GM21619 (cell line): ENCODE data around the gene SAT1.
A peak's percentile ranks its signal among the peaks of the same experiment; 100 is the strongest.
"Not testable (repeated sequence)": the region's sequence is repeated elsewhere in the genome, so short reads cannot be mapped to it uniquely, and the experiment has no call there.

Experiments
- ATAC-seq: cut with Tn5 transposase; IDR thresholded peaks from one replicate; pipeline ENCODE4 v1.9.1; 2021; ENCODE audit not compliant: unreplicated experiment

SAT1 gene

DNA sequence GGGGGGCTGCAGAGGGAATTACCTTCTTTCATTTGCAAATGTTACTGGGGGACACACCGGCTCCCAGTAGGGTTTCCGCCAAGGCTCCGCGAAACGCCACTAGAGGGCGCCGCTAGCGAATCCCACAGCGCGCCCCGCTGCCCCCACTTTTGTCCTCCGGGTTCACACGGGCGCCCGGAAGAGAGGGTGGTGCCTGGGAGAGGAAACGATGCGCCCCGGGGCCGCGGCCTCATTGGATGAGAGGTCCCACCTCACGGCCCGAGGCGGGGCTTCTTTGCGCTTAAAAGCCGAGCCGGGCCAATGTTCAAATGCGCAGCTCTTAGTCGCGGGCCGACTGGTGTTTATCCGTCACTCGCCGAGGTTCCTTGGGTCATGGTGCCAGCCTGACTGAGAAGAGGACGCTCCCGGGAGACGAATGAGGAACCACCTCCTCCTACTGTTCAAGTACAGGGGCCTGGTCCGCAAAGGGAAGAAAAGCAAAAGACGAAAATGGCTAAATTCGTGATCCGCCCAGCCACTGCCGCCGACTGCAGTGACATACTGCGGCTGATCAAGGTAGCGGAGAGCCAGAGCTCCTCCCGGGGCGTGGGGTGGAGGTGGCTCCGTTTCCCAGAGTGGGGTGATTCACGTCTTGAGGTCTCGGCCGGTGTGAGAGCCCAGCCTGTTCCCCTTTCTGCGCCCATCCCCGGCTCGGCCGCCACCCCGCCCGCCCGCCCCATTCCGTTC lies at the start of gene SAT1:
SAT1 (plus strand) TSS at position 311 of the 726 bp plus-strand sequence; CDS start at position 490, 179 bp downstream.
- ATAC-seq, result peak; percentile 87

DNA sequence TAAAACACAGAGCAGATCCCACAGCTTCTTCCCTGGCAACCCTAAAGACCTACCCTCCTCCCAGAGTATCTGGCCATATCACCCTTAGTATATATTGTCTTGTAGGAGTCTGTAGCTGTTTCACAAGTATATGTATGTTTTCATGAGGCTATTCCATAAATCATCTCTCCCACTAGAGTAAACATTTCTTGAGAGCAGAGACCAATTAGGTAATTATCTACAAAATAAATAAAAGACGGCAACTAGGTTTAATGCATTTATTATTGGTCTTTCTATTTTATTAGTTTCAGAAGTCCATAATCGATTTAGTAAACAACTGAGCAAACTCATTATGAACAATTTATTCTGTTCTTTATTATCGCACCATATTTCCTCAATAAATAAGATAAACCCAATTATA lies 46.9 kb upstream of the SAT1 start:
- no peak for ATAC-seq

DNA sequence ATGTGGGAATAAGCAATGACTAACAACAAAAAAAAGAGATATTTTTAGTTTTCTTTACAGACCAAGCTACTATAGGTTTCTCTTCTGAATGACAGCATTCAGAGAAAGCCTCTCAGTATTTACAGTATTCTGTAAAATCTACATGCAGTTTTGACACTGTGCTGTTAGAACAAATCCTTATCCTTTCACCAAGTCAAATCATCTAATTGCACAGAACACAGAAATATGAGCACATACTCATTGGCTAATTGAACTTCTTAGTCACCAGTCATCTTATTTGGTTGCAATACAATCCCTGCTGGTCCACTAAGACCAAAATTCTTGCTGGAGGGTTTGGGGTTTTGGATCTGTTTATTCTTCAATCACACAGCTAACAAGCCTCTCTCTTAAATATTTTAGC lies 45.6 kb upstream of the SAT1 start:
- ATAC-seq, result no peak

DNA sequence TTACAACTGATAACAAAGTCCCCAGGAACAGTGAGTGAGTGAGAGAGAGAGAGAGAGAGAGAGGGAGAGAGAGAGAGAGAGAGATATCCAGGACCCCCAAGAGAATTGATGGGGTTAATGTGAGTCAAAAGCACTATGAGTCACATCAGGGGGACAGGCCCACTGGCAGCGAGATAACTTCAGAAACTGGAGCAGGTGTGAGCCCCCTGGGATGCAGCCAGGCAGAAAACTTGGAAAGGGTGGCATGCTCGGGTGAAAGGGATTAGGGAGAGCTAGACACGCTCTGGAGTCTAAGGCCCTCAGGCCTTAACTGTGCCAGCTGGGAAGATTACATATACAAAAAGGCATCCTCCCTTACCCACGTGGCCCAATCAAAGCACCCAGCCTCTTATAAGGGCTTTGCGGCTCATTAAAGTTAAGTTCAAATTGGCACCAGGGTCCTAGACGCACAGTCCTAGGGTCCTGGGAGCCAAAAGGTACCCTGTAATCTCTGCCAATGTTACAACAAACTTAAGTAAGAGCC lies 40.7 kb upstream of the SAT1 start:
- no peak for ATAC-seq

DNA sequence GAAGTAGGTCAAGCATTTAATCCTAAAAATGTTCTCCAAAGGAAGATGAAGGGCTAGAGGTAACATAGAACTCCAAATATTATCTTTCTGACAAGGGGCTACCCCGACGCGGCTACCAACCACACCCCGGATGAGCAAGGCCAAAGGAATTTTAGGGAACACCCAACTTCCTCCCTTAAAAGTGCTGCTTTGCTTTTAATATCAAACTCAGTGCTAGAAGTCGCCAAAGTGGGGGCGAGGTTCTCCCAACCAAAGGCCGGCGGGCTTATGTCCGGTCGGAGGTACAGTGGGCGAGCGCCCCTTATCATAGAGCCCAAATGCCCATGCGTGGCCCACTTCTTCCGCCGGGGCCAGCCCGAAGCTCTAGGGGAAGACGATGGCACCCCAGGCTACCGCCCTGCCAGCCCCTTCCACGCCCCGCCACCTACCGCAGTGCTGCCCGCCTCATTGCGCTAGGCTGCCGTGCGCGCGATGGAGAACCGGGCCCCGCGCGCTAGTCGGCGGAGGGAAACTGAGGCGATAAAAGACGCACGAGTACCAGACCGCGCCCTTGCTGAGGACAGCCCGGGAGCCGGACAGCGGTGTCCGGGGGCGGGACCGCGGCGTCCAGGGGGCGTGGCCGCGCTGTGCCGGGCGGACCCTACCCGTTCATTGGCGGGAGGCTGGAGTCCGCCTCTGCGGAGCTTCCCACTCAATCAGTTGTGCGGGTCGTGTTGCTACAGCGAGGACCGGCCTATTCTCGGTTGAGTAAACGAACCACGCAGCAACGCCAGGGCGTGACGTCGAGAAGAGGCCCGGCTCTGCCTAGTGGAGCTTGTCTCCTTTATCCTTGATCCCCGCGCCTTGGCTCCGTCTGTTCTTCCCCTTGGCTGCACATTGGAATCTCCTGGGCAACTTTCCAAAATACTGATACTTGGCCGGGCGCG lies 40.0 kb upstream of the SAT1 start, which contains the start of gene ACOT9:
ACOT9 (minus strand) TSS at position 580 of the 926 bp plus-strand sequence; CDS start at position 448, 132 bp downstream.
- peak; percentile 95 for ATAC-seq

DNA sequence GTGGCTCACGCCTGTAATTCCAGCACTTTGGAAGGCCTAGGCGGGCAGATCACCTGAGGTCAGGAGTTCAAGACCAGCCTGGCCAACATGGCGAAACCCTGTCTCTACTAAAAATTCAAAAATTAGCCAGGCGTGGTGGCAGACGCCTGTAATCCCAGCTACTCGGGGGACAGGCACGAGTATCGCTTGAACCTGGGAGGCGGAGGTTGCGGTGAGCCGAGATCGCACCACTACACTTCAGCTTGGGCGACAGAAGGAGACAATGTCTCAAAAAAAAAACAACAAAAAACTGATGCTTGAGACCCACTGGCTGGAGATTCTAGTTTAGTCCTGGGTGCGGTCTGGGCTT lies 39.4 kb upstream of the SAT1 start:
- not testable (repeated sequence) for ATAC-seq

DNA sequence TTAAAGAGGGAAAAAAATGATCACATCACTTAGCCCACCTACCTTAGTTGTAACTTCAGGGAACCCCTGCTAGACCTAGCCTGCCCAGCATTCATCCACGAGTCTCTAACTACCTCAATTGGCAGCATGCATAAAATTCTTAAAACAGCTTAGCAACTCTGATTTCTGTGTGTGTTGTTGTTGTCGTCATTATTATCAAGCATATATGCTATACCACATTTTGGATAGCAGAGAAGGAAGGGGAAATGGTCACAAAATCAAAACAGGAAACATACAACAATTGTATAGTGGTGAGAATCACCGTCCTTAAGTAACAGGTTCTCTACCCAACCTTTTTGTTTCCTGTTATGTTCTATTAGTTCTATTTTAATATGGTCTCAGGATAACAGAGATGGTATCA lies 37.2 kb upstream of the SAT1 start:
- ATAC-seq, result no peak

DNA sequence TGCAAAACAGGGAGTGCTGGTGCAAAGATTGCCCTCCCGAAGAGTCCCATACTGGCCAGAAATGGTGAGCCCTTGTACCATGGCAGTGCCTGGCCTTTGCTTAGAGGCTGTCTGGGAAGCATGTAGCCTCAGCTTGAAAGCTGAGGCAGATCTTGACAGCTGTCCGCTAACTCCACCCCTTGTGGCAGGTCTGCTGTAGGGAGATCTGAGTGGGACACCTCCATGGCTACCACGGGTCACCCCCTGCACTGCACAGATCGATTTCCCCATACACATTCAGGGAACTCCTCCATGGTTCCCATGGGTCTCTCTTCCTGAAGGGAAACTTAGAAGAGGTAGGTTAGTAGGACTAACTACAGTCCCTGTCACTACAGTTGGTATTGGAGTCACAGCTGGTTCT lies 33.8 kb upstream of the SAT1 start:
- ATAC-seq, result no peak

DNA sequence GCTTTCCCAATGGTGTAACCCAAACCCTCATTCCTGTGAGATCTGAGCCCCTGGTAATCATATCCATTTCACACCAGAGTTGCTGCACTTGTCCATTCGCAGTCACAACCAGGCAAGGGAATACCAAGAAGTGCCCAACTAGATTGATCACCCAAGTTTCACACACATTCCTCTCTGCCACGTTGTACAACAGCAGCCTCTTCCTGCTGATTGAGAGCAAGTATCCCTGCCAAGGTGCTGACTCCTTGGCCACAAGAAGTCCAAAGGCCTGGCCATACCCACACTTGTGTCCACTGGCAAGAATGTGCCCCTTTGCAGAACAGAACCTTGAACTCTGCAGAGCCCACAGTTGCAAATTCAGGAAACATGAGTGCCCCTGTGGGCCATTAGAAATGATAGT lies 33.4 kb upstream of the SAT1 start:
- ATAC-seq, result no peak

DNA sequence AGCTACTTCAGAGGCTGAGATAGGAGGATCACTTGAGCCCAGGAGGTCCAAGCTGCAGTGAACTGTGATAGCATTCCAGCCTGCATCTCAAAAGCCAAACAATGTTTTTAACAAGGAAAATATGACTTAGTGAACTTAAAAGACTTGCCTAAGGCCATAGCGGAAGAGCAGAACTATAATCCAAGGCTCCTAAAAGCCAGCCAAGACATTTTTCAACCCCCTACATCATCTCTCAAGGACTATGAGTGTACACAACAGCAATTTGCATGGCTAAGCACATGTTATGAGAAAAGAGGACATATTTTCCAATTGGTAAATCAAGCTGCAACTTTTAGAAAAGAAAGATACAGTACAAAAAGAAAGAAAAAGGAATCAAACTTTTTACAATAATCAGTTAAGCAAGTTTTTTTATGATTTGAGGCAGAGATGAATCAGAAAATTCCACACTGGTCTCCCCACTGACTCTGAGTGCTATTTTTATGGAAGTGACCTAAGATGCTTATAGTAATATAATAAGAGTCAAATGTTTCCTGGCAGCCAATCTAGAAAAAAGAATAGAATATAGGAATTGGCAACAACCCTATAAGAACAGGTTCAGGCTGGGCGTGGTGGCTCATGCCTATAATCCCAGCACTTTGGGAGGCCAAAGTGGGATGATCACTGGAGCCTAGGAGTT lies 30.1 kb upstream of the SAT1 start:
- no peak for ATAC-seq

DNA sequence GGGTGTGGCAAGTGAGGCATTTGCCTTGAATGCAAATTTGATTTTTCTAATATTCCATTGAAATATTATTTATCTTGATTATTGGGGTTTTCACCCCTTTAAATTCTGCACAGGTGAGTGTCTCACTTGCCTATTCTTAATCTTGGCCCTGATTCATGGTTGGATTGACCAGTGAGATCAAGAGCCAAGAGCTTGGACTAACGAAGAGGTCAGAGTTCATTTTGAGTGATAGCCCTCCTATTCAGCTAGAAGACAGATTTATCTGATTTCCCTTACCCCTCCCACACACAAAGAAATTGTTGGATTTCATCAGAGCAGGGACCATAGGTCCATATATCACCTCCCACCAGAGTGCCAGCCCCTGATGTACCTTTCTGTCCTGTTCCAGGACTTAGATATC lies 28.3 kb upstream of the SAT1 start:
- no peak for ATAC-seq

DNA sequence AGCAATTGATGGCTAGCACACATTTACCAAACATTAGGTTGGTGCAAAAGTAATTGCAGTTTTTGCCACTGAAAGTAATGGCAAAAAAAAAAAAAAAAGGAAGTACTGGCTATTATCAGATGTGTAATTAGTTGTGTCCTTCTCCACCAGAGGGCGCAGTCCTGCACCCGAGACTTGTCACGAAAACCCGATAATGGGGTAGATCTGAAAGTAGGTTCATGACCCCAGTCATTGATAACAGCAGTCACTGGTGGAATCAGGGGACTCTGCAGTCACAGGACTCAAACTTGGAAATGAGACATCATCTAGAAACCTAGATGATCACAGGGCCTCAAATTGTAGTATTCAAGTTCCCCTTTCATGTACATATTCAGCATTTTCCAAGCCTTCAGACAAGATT lies 26.8 kb upstream of the SAT1 start:
- ATAC-seq, result peak; percentile 74

DNA sequence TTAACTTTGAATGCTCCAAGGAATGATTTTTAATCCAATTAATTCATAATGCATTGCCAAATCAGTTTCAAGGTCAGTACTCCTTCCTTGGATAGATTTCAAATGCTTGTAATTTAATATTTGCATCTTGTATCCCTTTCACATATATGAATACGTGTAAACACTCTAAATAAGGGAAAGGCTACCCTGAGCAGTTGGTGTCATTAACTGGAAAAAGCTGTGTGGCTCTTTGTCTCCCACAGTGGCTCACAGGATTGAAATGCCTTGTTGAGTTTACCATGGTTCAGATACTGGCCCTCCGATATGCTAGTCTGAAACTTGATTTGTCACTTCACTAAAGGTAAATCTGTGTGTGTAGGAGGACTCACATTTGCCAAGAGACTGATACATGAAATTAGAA lies 23.2 kb upstream of the SAT1 start:
- ATAC-seq, result no peak

DNA sequence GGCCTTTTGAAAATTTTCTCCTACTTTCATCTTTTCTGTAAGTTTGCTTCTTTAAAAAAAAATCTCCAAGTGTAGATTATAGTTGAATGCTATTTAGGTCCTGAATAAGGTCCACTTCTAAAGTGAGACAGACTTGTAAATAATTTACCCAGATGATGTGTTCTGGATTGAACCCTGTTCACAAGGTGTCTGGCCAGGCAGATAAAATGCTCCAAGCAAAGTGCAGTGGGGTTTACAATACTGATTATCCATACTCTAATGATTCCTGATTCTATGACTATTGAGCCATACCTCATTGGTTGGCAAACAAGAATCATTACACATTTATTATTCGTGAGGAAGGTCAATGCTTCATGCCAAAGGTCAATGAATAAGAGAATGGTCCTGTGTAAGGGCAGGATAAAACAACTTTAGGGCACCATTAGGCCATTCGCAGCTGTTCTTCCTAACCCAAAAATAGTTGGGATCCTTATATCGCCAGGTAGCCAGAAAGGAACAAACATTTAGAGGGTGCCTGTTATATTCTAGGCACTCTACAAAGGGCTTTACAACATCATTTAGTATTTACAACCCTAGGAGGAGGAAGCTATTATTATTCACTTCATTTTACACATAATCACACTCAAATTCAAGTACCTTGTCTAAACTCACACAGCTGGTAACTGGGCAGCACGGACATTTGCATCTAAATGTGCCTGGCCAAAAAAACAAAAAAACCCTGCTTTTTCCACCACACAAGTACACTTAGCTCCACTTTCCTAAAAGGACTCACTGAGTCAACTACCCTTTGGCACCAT lies 18.6 kb upstream of the SAT1 start:
- ATAC-seq, result no peak

DNA sequence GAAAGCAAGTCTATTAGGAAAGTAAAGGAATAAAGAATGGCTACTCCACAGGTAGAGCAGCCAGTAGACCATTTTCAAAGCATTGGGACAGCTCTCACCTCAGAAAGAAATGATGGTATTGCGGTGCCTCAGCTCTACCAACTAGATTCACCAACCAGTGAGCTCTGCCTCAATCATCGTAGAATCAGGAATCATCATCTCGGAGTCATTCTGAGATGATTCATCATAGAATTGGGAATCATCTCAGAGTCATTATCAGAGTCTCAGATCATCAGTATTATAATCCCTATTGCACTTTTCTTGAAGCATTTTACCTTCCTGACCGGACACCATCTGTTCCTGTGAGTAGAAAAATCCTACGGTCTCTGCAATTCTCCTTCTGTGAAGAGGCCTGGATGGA lies 17.5 kb upstream of the SAT1 start:
- no peak for ATAC-seq

DNA sequence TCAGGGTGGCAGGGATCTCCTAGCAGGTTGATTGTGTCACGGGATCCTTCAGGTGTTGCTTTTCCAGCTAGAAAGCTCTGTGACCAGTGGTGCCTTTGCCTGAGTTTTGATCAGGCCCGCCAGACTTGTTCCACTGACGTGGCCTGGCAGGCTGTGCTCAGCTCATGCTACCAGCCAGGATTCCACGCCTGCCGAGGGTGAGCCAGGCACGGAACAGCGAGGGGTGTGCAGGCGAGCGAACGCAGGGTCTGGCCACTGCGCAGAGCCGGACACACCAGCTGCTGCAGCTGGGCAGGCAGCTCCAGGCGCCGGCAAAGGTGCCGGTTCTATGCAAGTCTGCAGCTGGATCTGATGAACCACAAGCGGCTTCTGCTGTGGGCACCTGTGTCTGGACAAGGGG lies 17.1 kb upstream of the SAT1 start:
- ATAC-seq, result no peak

DNA sequence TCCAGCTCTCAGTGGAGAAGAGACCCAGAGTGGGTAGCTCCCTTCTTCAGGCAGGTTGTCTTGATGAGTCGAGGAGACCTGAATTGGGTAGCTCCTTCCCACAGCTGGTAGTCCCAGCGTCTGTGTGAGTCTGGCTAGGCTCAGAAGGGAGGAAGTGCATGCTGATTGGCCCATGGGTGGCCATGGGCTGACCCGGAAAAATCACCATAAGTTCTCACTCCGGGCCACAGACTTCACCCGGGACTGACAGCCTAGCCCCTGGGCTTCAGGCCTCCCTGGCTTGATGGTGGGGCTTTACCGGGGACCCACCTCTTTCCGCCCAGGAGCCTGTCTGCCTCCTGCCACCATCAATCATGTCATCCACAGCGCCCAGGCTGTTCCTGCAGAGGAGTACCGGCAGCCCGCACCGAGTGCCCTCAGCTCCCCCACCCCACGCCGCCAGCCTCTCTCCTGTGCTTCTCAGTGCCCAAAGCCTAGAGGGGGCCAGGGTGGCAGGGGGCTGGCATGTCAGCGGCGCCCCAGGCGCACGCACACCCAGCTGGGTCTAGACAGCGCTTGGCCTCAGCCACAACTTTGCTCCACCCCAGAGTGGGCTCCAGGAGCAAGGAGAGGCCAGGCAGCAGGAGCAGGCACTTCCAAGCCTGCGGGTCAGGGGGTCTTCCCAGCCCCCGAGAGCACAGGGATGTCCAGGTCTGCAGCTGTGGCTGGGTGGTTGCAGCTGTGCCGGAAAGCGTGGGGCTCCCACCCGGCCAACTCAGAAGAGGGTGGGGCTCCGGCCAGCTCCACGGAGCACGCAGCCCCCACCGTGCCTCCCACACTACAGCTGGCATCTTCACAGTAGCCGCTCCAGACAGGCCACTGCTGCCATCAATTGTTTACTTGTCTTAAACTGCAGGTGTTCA lies 16.1 kb upstream of the SAT1 start:
- ATAC-seq, result no peak

DNA sequence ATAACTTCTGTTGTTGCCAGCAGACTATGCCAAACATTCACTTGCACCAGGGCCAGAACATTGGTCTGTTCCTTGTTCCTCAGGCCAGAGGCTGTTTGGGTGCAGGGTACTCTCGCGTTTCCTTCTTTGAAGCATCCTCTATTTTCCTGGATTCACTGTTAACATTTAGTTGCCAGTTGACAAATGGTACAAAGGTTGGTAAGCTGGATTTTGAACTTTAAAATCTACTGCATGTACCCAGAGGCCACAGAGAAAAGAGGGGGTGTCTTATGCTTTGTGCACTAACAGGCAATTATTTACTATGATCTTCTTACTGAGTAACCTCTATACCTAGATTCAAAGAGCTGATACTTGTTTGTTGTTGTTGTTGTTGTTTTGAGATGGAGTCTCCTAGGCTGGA lies 12.8 kb upstream of the SAT1 start:
- ATAC-seq, result no peak

DNA sequence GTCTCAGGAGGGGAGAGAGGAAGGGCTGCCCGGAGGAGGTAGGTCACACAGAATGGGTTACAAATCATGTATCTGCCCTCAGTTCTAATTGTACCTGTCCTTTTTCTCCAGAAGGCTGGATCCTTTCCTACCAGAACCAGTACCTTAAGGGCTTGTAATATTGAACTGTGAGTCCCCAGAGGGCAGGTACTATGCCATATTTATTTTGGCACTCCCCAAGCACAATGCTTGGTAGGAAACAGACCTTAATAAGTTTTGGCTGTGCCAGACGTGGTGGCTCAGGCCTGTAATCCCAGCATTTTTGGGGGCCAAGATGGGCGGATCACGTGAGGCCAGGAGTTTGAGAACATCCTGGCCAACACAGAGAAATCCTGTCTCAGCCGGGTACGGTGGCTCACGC lies 11.9 kb upstream of the SAT1 start:
- ATAC-seq, result not testable (repeated sequence)
